HG02973 (cell line): ENCODE results near the gene ABHD16A.

Experiments
- ATAC-seq: cut with Tn5 transposase; IDR thresholded peaks from one replicate; pipeline ENCODE4 v1.9.1; 2021; ENCODE audit warnings: moderate library complexity; ENCODE audit not compliant: unreplicated experiment

ABHD16A gene

GRCh38 chr6:31642798-31643570, 60.1 kb downstream of the ABHD16A start:
- no peak for ATAC-seq

GRCh38 chr6:31641370-31641769, 61.8 kb downstream of the ABHD16A start:
- no peak for ATAC-seq

GRCh38 chr6:31640612-31641011, 62.5 kb downstream of the ABHD16A start:
- ATAC-seq, result no peak

GRCh38 chr6:31639449-31639861, 63.7 kb downstream of the ABHD16A start:
- no peak for ATAC-seq

GRCh38 chr6:31639043-31639442, 64.1 kb downstream of the ABHD16A start:
- no peak for ATAC-seq
